NK-92 (cell line): Measurements from ENCODE around the gene C6orf136.

Experiments used
- DNase-seq: peaks from one replicate; lab custom pipeline; 2025; ENCODE audit not compliant: unreplicated experiment; lab: John Stamatoyannopoulos, UW

C6orf136 gene

DNA sequence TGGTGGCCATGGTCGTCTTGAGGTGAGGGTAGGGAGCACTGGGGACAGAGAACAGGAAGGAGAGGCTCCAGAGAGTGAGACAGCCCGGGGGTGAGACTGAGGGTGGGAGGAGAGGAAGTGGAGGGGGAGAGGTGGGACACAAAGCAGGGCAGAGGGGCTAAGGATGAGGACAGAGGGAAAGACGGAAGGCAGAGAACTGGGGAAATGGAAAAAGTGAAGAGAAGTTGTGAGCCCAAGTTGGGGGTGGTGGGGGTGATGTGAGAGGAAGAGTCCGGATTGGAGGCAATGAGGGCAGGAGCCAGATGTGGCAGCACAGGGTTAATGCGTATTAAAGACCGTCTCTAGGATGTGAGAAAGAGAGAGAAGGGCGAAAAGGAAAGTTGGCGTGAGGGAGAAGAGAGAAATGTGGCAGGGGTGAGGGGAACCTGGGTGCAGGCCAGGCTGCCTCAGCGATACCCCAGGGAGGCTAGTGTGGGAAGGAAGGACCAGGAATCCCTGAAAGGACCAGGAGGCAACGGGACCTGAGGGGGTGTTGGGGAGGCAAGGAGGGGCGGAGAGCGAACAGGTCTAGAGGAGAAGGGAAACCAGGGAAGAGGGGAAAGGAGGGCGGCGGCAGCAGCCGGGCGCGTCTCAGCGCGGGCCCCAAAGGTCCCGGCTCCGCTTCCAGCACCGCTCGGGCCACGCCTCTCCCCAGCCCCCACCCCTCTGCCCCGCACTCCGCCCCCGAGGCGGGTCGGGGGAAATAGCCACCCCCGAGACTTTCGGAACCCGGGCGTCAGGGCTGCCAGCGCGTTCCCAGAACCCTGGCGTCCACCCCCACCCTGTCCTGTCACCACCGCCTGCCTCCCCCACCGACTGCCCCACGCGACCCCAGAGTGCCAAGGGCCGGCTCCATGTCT, 39.3 kb downstream of the C6orf136 start, which contains the start of gene PPP1R18:
PPP1R18 (minus strand) TSS at position 637 of the 899 bp plus-strand sequence; CDS start at position 10, 627 bp downstream.
- DNase-seq: no peak

- no peak for DNase-seq
These were observed 40.1 kb downstream of the C6orf136 start for GRCh38 chr6:30686908-30687658.

- DNase-seq: no peak
These were observed 40.9 kb downstream of the C6orf136 start for GRCh38 chr6:30687659-30688431.

DNA sequence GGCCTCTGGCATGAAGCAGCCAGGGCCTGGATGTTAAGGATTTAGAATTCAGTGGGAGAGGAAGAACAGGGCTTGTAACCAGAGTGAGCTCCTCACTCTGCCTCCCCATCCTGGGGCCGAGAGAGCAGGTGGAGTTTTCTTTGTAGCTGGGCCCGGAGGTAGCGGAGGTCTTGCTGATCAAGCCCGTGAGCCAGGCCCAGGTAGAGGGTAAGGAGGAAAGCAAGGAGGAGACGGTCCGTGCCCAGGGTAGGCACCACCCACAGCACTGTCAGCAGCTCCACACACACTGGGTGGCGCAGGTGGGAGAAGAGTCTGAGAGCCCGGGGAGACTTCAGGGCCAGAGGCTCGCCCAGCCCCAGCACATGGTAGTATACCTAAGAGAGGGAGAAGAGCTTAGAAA, 41.6 kb downstream of the C6orf136 start:
- DNase-seq: no peak

GRCh38 chr6:30689022-30689865, 42.3 kb downstream of the C6orf136 start:
- DNase-seq: no peak

DNA sequence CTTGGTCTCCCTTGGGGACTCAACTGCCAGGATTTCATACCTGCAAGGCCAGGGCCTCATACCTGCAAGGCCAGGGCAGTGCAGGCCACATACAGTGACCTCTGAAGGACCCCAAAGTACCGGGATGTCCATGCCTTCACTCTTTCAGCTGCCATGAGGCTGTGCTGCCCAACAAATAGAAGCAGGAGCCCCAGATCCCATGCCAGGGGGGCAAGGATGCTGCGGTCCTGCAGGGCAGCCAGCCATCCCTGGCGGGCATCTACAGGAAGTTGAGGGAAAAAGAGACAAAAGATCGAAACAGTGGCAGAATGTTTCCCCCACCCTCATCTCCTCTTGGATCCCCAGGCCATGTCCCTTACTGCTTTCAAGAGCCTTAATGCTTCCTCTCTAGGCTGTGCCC, 43.1 kb downstream of the C6orf136 start:
- DNase-seq: no peak

DNA sequence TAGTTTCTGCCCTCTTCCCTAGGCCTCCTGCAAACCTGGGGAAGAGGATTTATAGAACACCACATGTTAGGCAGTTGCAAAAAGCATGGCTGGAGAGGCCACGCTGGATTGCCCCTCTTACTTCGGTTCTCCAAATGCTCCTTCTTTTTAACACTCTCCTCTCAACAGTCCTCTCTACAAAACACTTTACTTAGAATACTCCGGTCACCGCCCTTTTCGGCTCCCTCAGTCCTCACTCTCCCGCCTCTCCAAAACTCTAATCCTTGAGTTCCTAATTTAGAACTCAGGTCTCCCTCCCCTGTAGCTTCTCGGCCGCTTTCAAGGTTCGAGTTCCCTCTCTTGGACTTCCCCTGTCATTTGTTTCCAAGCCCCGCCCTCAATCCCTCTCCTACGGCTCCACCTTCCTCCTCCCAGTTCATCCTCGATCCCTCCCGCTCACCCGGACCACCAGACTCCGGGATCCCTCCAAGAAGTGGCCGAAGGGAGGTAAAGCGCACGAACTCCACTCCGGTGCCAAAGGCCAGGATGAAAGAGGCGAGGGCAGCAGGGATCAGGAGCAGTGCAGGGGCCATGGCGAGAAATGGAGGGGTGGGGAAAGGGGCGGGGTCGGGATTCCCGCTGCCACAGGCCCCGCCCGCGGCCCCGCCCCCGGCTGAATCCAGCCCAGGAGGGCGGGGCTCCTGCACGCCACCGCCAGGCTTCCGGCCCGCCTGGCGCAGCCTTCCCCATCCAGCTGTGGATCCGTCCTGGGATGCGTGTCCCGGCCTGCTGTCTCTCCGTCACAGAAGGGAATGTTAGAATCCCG, 43.7 kb downstream of the C6orf136 start, which contains the start of gene NRM:
NRM (minus strand) TSS at position 582 of the 805 bp plus-strand sequence; CDS start at position 572, 10 bp downstream.
- no peak for DNase-seq

DNA sequence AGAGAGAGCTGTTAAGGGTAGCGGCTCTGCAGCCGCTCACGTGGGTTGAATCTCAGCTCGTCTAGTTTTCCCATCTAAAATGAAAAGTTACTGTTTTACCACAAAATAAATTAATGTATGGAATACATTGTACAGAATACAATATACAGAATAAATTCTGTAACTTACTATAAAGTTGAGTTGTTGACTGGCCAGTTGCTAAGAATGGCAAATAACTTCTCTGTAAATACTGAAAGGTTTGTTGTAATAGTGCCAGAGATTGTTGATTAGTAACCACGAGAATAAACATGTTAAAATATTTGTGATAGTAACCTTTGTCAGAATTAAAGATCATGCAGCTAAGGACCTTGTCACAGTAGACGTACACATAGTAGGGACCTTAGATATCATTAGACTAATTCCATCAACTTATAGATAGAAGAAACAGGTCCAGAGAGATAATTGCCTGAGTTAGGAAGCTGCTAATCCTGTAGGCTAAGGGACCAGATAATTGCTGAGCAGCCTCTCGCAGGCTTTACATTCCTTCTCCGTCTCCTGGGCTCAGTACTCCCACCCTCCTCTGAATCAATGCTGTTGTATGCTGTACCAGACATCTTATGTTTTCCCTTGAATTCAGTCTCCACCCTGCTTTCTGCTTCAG, 44.4 kb downstream of the C6orf136 start:
- no peak for DNase-seq

- no peak for DNase-seq
These were observed 49.5 kb downstream of the C6orf136 start for GRCh38 chr6:30696432-30696831.

DNA sequence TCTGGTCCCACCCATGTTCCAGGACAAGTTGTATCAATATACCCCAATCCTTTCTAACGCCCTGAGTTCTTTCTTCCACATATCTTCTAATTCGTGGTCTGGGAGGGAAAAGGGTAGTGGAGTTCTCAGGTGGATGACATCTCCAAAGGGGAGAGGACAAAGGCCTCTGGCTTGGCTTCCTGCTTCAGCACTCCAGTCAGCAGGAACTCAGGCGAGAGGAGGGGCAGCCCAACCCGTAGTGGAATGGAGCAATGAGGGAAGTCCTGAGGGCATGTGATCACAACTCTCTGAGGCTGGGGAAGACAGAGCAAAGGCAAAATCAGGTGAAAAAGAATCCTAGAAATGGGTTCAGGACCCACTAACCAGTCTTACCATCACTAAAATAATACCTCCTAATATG, 53.4 kb downstream of the C6orf136 start:
- DNase-seq: no peak
